ENCODE data around the gene EGFL7.

GRCh38 chr9:136634904-136635303, 27.8 kb upstream of the EGFL7 start:
- TF ChIP-seq ZNF384 (IDR thresholded peaks at IDR 0.05), result no peak
- no peak for TF ChIP-seq SUZ12 (IDR thresholded peaks at IDR 0.05)
- TF ChIP-seq PKNOX1 (IDR thresholded peaks at IDR 0.05), result no peak

Measured in HEK293T (cell line).